ENCODE results near the gene SLC7A1.

Gene SLC7A1

DNA sequence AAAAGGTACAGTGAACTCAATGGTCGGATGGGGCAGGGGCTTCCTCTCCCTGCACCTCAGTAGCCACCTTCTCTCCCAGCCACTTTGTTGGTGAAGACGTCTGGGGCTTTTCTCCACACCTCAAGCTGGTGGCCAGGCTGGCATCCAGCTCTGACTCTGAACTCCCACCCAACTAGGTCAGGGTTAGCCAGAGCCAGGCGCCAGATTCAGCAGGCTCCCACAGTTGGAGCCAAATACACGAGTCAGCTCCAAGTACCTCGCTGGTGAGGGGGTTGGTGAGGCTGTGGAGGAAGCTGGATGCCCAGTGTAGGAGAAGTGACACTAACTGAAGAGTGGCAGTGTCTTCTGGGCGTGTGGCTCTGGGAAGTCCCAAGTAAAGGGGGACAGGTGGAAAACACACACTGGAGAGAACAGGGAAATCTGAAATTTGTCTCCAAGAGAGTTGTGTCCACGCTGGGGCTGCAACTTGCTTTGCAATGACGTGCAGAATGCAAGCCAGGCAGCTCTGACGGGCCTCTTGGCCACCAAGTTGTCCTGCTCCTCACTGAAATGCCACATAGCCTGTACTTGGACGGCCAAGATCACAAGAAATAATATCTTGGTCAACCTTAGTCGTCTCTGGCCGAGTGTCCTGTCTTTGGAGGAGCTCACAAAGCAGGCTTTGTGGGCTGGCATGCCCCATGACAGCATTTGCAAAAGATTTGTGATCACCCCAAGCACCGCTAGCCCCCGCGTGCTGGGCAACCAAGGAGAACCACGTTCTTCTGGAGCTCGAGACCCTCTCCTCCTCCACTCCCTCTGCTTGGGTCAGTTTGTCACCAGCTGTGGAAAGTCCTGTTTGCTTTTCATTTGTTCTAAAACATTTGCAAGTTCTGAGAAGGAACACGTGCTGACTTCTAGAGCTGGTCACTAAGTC is 18.1 kb downstream of the SLC7A1 start:
- Mint-ChIP-seq H3K4me1 (ENCODE audit: low read depth in 2 of 2) (peaks cover 26 to 31% of the 10 kb centered on the region in 2 donors), H3K27me3 (no peaks in the 10 kb centered on the region), H3K9me3 (no peaks in the 10 kb centered on the region), H3K36me3 (ENCODE audit: insufficient read depth) (no peaks in the 10 kb centered on the region), H3K4me3 (no peak overlapping the region), H3K27ac (no peak overlapping the region)
- no peak for ATAC-seq (replicated peaks)
- DNase-seq: no peak

- H3K36me3 Mint-ChIP-seq (ENCODE audit: insufficient read depth): peaks cover 1% of the 10 kb centered on the region
- H3K9me3 Mint-ChIP-seq: no peaks in the 10 kb centered on the region
- no peak overlapping the region for H3K27ac Mint-ChIP-seq
- ATAC-seq (replicated peaks): no peak
- DNase-seq: no peak
- H3K27me3 Mint-ChIP-seq: no peaks in the 10 kb centered on the region
- no peak overlapping the region for H3K4me3 Mint-ChIP-seq
- peaks cover 24 to 27% of the 10 kb centered on the region in 2 donors for H3K4me1 Mint-ChIP-seq (ENCODE audit: low read depth in 2 of 2)
Measured at GRCh38 chr13:29576581-29576980, 18.9 kb downstream of the SLC7A1 start.

DNA sequence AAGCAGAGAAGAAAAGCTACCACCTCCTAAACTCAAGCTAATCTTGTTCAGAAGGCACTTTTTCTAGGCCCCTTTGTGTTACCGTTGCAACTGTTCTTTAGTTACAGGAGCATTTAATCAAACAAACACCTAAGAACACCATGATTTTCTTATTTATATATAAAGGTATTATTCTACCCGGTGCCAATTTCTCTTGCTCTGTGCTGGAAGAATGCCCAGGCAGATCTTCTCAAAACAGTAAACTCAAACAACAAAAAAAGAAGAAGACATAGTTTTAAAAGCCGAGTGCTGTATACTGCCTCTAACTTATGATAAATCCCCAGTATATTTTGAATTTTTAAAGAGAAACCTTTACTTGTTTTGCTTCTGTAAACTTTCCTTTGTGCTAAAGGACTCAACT is 20.4 kb downstream of the SLC7A1 start:
- peaks cover 17 to 20% of the 10 kb centered on the region in 2 donors for H3K4me1 Mint-ChIP-seq (ENCODE audit: low read depth in 2 of 2)
- ATAC-seq (replicated peaks): no peak
- no peaks in the 10 kb centered on the region for H3K27me3 Mint-ChIP-seq
- H3K36me3 Mint-ChIP-seq (ENCODE audit: insufficient read depth): peaks cover 5% of the 10 kb centered on the region
- H3K27ac Mint-ChIP-seq: no peak overlapping the region
- no peaks in the 10 kb centered on the region for H3K9me3 Mint-ChIP-seq
- no peak for DNase-seq
- no peak overlapping the region for H3K4me3 Mint-ChIP-seq

- no peak for DNase-seq
- no peaks in the 10 kb centered on the region for H3K9me3 Mint-ChIP-seq
- H3K27ac Mint-ChIP-seq: peak overlapping the region; percentile 36 to 87
- no peaks in the 10 kb centered on the region for H3K27me3 Mint-ChIP-seq
- H3K36me3 Mint-ChIP-seq (ENCODE audit: insufficient read depth): peaks cover 14% of the 10 kb centered on the region
- H3K4me3 Mint-ChIP-seq: no peak overlapping the region
- H3K4me1 Mint-ChIP-seq (ENCODE audit: low read depth in 2 of 2): peaks cover 8 to 17% of the 10 kb centered on the region in 2 donors
- ATAC-seq (replicated peaks): no peak
Measured at GRCh38 chr13:29573190-29573589, 22.3 kb downstream of the SLC7A1 start.

DNA sequence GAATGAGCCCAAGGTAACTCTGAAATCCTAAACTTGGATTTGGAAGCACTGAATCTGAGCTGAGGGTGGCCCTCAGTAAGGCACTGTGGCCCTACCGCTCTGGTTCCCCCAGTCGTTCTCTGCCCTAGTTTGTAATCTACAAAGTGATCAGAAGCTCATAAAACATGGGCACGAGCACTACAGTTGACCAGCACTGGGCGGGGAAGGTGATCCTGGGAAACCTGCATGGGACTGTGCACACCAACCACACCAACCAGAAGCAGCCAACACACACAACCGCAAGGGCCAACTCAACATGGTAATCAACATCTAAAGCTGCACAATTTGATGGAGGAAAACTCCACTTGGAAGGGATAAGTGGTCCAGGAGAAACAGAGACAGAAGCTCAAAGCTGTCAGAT is 22.9 kb downstream of the SLC7A1 start:
- no peaks in the 10 kb centered on the region for H3K9me3 Mint-ChIP-seq
- no peaks in the 10 kb centered on the region for H3K27me3 Mint-ChIP-seq
- peaks cover 14% of the 10 kb centered on the region for H3K36me3 Mint-ChIP-seq (ENCODE audit: insufficient read depth)
- H3K4me1 Mint-ChIP-seq (ENCODE audit: low read depth in 2 of 2): peaks cover 8 to 18% of the 10 kb centered on the region in 2 donors
- ATAC-seq (replicated peaks) (no peak), DNase-seq (no peak)
- peak overlapping the region in 1 of 2 donors; percentile 87 for H3K27ac Mint-ChIP-seq
- no peak overlapping the region for H3K4me3 Mint-ChIP-seq

- H3K36me3 Mint-ChIP-seq (ENCODE audit: insufficient read depth): peaks cover 14% of the 10 kb centered on the region
- no peak for ATAC-seq (replicated peaks)
- H3K4me3 Mint-ChIP-seq: no peak overlapping the region
- no peaks in the 10 kb centered on the region for H3K27me3 Mint-ChIP-seq
- peak overlapping the region; percentile 5 to 87 for H3K27ac Mint-ChIP-seq
- no peak for DNase-seq
- peaks cover 9 to 16% of the 10 kb centered on the region in 2 donors for H3K4me1 Mint-ChIP-seq (ENCODE audit: low read depth in 2 of 2)
- no peaks in the 10 kb centered on the region for H3K9me3 Mint-ChIP-seq
Measured at GRCh38 chr13:29571876-29572570, 23.5 kb downstream of the SLC7A1 start.

DNA sequence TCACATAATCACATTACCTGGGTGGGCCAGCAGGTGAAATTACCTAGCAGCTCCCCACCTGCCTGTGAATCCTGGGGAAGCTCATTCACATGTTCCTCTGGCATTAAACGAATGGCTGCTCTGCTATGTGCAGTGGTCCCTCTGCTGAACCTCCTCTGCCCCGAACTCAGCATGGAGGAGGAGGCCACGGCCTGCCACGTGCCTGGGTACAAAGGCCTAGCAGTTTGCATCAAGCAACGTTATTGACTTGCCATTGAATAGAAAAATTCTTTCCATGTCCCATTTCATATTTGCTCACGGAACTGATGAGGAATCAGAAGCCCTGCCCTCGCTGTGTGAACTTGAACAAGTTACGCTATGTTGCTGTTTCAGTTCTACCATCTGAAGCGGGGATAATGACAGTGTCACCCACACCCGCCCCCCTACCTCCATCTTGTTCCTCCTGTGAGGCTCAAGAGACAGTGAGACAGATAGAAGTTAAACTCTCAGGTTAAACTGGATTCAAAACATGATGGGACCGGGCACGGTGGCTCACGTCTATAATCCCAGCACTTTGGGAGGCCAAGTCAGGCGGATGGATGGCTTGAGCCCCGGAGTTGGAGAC is 25.3 kb downstream of the SLC7A1 start:
- Mint-ChIP-seq H3K27me3 (no peaks in the 10 kb centered on the region), H3K4me1 (ENCODE audit: low read depth in 2 of 2) (peaks cover 14% of the 10 kb centered on the region in 2 donors), H3K36me3 (ENCODE audit: insufficient read depth) (peaks cover 14% of the 10 kb centered on the region), H3K27ac (peak overlapping the region; percentile 41 to 44), H3K9me3 (no peaks in the 10 kb centered on the region), H3K4me3 (no peak overlapping the region)
- ATAC-seq (replicated peaks) (no peak), DNase-seq (no peak)

DNA sequence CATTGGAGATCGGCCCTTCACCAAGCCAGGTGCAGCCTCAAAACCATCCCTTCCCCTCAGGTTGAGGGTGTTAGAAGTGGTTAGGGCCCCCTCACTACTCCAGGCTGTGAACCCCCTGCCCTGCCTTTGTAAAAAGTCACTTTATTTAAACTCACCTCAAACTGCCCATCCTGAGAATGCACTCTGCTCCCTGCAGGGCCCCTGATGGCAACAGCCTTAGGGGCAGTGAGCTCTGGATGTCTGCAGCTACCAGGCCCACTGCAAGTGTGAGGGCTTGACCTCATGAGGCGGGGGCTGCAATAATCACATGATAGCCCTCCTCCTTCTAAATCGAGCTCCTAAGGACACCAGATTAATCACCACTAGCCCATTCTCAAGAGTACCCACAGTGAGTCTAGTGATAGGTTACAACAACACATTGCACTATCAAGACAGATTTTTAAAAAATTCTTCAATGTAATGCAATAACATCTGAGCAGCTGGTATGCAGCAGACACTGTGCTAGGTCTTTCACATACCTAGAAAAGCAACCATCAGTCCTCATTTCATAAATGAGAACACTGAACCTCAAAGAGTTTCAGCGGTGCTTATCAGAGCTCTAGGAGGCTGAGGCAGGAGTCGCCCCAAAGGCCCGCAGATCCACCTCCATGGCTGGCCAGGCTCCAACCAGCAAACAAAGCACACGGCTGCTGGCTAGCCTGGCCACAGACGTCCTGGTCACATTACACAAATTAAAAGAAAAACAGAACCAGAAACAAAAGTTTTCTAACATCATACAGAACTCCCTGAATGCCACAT is 26.0 kb downstream of the SLC7A1 start:
- H3K27ac Mint-ChIP-seq: peak overlapping the region in 1 of 2 donors; percentile 30
- ATAC-seq (replicated peaks) (no peak), DNase-seq (no peak)
- peaks cover 14% of the 10 kb centered on the region for H3K36me3 Mint-ChIP-seq (ENCODE audit: insufficient read depth)
- H3K4me3 Mint-ChIP-seq: no peak overlapping the region
- no peaks in the 10 kb centered on the region for H3K27me3 Mint-ChIP-seq
- no peaks in the 10 kb centered on the region for H3K9me3 Mint-ChIP-seq
- peaks cover 14 to 19% of the 10 kb centered on the region in 2 donors for H3K4me1 Mint-ChIP-seq (ENCODE audit: low read depth in 2 of 2)

DNA sequence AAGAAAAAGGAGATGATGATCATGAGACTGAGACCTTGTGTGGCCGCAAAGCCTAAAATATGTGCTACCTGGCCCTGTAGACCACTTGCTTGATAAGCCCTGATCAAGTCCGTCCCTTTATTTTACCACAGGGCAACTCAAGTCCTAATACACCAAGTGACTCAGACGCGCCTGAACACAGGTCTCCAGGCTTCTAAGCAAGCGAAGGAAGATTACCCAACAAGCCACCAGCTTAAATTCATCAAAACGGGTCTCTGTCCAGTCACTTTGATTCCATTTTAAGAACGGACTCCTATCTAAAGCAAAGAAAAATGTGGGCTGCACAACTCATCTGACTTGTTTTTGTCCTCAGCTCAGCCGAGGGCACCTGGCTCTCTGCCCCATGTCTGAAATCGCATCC is 26.8 kb downstream of the SLC7A1 start:
- Mint-ChIP-seq H3K9me3 (no peaks in the 10 kb centered on the region), H3K4me3 (no peak overlapping the region), H3K27ac (no peak overlapping the region), H3K27me3 (no peaks in the 10 kb centered on the region), H3K4me1 (ENCODE audit: low read depth in 2 of 2) (peaks cover 17 to 26% of the 10 kb centered on the region in 2 donors), H3K36me3 (ENCODE audit: insufficient read depth) (peaks cover 14% of the 10 kb centered on the region)
- DNase-seq: no peak
- no peak for ATAC-seq (replicated peaks)

- no peaks in the 10 kb centered on the region for H3K27me3 Mint-ChIP-seq
- peaks cover 20 to 25% of the 10 kb centered on the region in 2 donors for H3K4me1 Mint-ChIP-seq (ENCODE audit: low read depth in 2 of 2)
- no peaks in the 10 kb centered on the region for H3K9me3 Mint-ChIP-seq
- ATAC-seq (replicated peaks) (no peak), DNase-seq (no peak)
- H3K27ac Mint-ChIP-seq: no peak overlapping the region
- H3K36me3 Mint-ChIP-seq (ENCODE audit: insufficient read depth): peaks cover 14% of the 10 kb centered on the region
- no peak overlapping the region for H3K4me3 Mint-ChIP-seq
Measured at GRCh38 chr13:29567411-29567810, 28.1 kb downstream of the SLC7A1 start.

GRCh38 chr13:29566206-29566605 is 29.3 kb downstream of the SLC7A1 start:
- ATAC-seq (replicated peaks) (no peak), DNase-seq (no peak)
- Mint-ChIP-seq H3K36me3 (ENCODE audit: insufficient read depth) (peaks cover 10% of the 10 kb centered on the region), H3K27ac (no peak overlapping the region), H3K9me3 (no peaks in the 10 kb centered on the region), H3K4me1 (ENCODE audit: low read depth in 2 of 2) (peaks cover 19 to 31% of the 10 kb centered on the region in 2 donors), H3K4me3 (no peak overlapping the region), H3K27me3 (no peaks in the 10 kb centered on the region)

GRCh38 chr13:29564818-29565217 is 30.7 kb downstream of the SLC7A1 start:
- H3K36me3 Mint-ChIP-seq (ENCODE audit: insufficient read depth): peaks cover 8% of the 10 kb centered on the region
- ATAC-seq (replicated peaks) (no peak), DNase-seq (no peak)
- peak overlapping the region in 1 of 2 donors; percentile 47 for H3K27ac Mint-ChIP-seq
- no peaks in the 10 kb centered on the region for H3K27me3 Mint-ChIP-seq
- peaks cover 21 to 31% of the 10 kb centered on the region in 2 donors for H3K4me1 Mint-ChIP-seq (ENCODE audit: low read depth in 2 of 2)
- no peak overlapping the region for H3K4me3 Mint-ChIP-seq
- H3K9me3 Mint-ChIP-seq: no peaks in the 10 kb centered on the region

DNA sequence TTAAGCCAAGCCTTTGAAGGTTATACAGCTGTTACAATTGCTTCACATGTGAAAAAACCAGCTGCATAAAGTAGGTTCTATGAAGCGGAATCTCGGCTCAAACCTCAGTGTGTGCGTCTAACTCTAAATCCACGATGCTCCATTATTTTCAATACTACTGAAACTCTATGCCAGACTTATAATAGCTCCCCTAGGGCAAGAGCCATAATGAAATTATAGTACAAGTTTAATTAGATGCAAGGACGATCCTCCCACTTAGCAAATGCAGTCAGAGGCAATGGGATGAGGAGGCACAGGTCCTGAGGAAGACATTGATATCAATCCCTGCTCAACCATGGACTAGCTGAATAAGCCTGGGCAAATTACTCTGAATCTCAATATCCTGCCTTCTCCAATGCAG is 31.1 kb downstream of the SLC7A1 start:
- Mint-ChIP-seq H3K4me3 (no peak overlapping the region), H3K27me3 (no peaks in the 10 kb centered on the region), H3K36me3 (ENCODE audit: insufficient read depth) (peaks cover 7% of the 10 kb centered on the region), H3K9me3 (no peaks in the 10 kb centered on the region), H3K27ac (no peak overlapping the region), H3K4me1 (ENCODE audit: low read depth in 2 of 2) (peaks cover 21 to 31% of the 10 kb centered on the region in 2 donors)
- ATAC-seq (replicated peaks) (no peak), DNase-seq (no peak)
